GM06990 (cell line): Measurements from ENCODE around the gene ZMYM1.
"Not testable (repeated sequence)": the region's sequence is repeated elsewhere in the genome, so short reads cannot be mapped to it uniquely, and the experiment has no call there.

Experiments
- DNase-seq: peaks from one replicate; pipeline ENCODE4 v3.0.0-alpha.2; 2011; ENCODE audit not compliant: insufficient read length; ENCODE audit errors: extremely low read depth
- H3K27me3 ChIP-seq: replicated peaks from 2 replicates; pipeline ENCODE4 v1.6.0; 2011; ENCODE audit warnings: low read length; ENCODE audit not compliant: control insufficient read depth, insufficient read depth
- H3K36me3 ChIP-seq: 2 replicates; pipeline ENCODE4 v1.5.1; 2011; ENCODE audit warnings: low read length; ENCODE audit not compliant: control insufficient read depth, insufficient read depth
- H3K4me3 ChIP-seq: replicated peaks from 2 replicates; pipeline ENCODE4 v1.5.1; 2011; ENCODE audit warnings: low read depth, mild to moderate bottlenecking, control low read depth, low read length
- CTCF ChIP-seq: IDR thresholded peaks from 2 replicates; pipeline ENCODE4 v1.5.1; 2011; ENCODE audit warnings: low read length, control low read depth, mild to moderate bottlenecking, inconsistent platforms; ENCODE audit not compliant: insufficient read depth, poor library complexity, severe bottlenecking

Gene ZMYM1

GRCh38 chr1:35062518-35063196 lies 16.5 kb upstream of the ZMYM1 start:
- H3K27me3 ChIP-seq: no peaks in the 10 kb centered on the region
- H3K36me3 ChIP-seq: no peaks in the 10 kb centered on the region
- no peak for TF ChIP-seq CTCF
- H3K4me3 ChIP-seq: no peak overlapping the region
- no peak for DNase-seq

- Histone ChIP-seq H3K27me3 (no peaks in the 10 kb centered on the region), H3K36me3 (no peaks in the 10 kb centered on the region), H3K4me3 (no peak overlapping the region)
- DNase-seq: no peak
- no peak for TF ChIP-seq CTCF
Observed at GRCh38 chr1:35064265-35064664, 14.9 kb upstream of the ZMYM1 start.

GRCh38 chr1:35069746-35070145 lies 9.4 kb upstream of the ZMYM1 start:
- DNase-seq: no peak
- Histone ChIP-seq H3K36me3 (no peaks in the 10 kb centered on the region), H3K4me3 (no peak overlapping the region), H3K27me3 (no peaks in the 10 kb centered on the region)
- no peak for TF ChIP-seq CTCF

- H3K27me3 ChIP-seq: no peaks in the 10 kb centered on the region
- DNase-seq: no peak
- no peak overlapping the region for H3K4me3 ChIP-seq
- no peaks in the 10 kb centered on the region for H3K36me3 ChIP-seq
- no peak for TF ChIP-seq CTCF
Observed at GRCh38 chr1:35073265-35073811, 5.8 kb upstream of the ZMYM1 start.

GRCh38 chr1:35076426-35076825 lies 2.8 kb upstream of the ZMYM1 start:
- not testable (repeated sequence) for H3K36me3 ChIP-seq, DNase-seq, H3K4me3 ChIP-seq, H3K27me3 ChIP-seq

GRCh38 chr1:35080171-35080854 lies 1.1 kb downstream of the ZMYM1 start:
- Histone ChIP-seq H3K27me3 (no peaks in the 10 kb centered on the region), H3K36me3 (no peaks in the 10 kb centered on the region), H3K4me3 (no peak overlapping the region; the same call in 1 of the 2 replicates)
- TF ChIP-seq CTCF: no peak
- no peak for DNase-seq
